Ovary (tissue), 9 donors: Measurements from ENCODE around the gene CYSTM1. TPM values are rescaled to one million over a fixed set of nuclear protein-coding genes. Genes with fewer than 3 reads are reported as not detected.

Source experiments
- DNase-seq, 5 donors: peaks; one replicate each; pipeline ENCODE4 v3.0.0-alpha.2; 2019 to 2020
- H3K27ac ChIP-seq, 2 donors: fragments of 200-600 bp; one replicate each; pipeline versions ENCODE4 v1.5.1 to v1.8.0; 2019 to 2022
- H3K27me3 ChIP-seq: fragments of 200-600 bp; one replicate; pipeline ENCODE4 v1.8.0; 2022
- H3K36me3 ChIP-seq: fragments of 200-600 bp; sonication (generic); one replicate; pipeline ENCODE4 v1.5.1; 2019
- H3K4me1 ChIP-seq: one replicate; pipeline ENCODE4 v1.8.1; 2013; ENCODE audit warnings: mild to moderate bottlenecking, moderate library complexity; ENCODE audit not compliant: insufficient read depth
- H3K4me3 ChIP-seq: fragments of 200-600 bp; sonication (generic); one replicate; pipeline ENCODE4 v1.5.1; 2017
- H3K9me3 ChIP-seq, 2 donors: fragments of 200-600 bp in 1 of 2; sonication (generic) in 1 of 2; one replicate each; pipeline versions ENCODE4 v1.5.1 to v1.8.1; 2013 to 2019; ENCODE audit warnings: mild to moderate bottlenecking in 1 of 2, moderate library complexity in 1 of 2
- CTCF ChIP-seq, 3 donors: fragments of 450-650 bp in 2 of 3; fragments of 200-600 bp in 1 of 3; IDR thresholded peaks; one replicate each; pipeline versions ENCODE4 v1.5.1 to v1.8.0; 2016 to 2022; ENCODE audit warnings: antibody characterized with exemption in 3 of 3, mild to moderate bottlenecking in 1 of 3
- EP300 ChIP-seq: sonication (generic); formaldehyde crosslinking; IDR thresholded peaks from one replicate; pipeline ENCODE4 v1.6.1; 2017; ENCODE audit warnings: antibody characterized with exemption
- POLR2A ChIP-seq: fragments of 450-650 bp; IDR thresholded peaks from one replicate; pipeline ENCODE4 v1.6.1; 2017; ENCODE audit warnings: antibody characterized with exemption, mild to moderate bottlenecking, moderate library complexity
- WGBS, 3 donors: extraction: QIAGEN DNeasy Blood & Tissue Kit in 1 of 3; methylation state at CpG; one replicate each; pipeline versions ENCODE4 v1.1.5 to v1.1.7; 2013 to 2017; 5-methylcytosine and 5-hydroxymethylcytosine counted together
- intact Hi-C, 4 donors: fragments of 100-400 bp; cut with DNase I; formaldehyde crosslinking; loops; one replicate each; pipeline versions ENCODE4 v1.11.0 to v1.15.1; 2022 to 2023
- polyA plus RNA-seq, 2 donors: library from polyadenylated mRNA; stranded (reverse); fragments of 200-250 nt in 1 of 2; fragments of 350-450 nt in 1 of 2; fragmentation: Illumina TruSeq in 1 of 2; extraction: RNeasy Lipid Tissue Mini Kit (QIAGEN cat#74804) in 1 of 2; gene quantifications; one replicate each; pipeline ENCODE4 v1.2.3, GENCODE V29; 2013 to 2014
- total RNA-seq, 7 donors: library from RNA; depleted of rRNA in 2 of 7; stranded (reverse); fragments of >200 nt in 2 of 7; fragmentation: NEBNext Ultra II Directional in 3 of 7; extraction: Animal tissue kit (Norgen Biotek cat#: 25700) in 3 of 7; gene quantifications; one replicate each; pipeline versions ENCODE4 v1.1.0 to v1.2.4, GENCODE V29; 2016 to 2023
- donor health status: DM: no; HTN: no; CAD: no; lungs with moderate emphysema.
- donor health status: DM: no; HTN: no; CAD: no.
- donor health status: Bipolar disorder and iron deficiency.
- donor health status: DM: yes; HTN: yes; CAD: no.
- donor health status: DM: no; HTN: no; CAD: no.
- donor health status: DM: yes; HTN: yes; CAD: no.

CYSTM1 gene
- total and polyA plus RNA-seq, 9 donors, result 24.6 to 143 (median 40.5) TPM

- Histone ChIP-seq H3K27ac (no peak overlapping the region), H3K27me3 (no peaks in the 10 kb centered on the region), H3K4me3 (no peak overlapping the region), H3K4me1 (peaks cover 3% of the 10 kb centered on the region), H3K9me3 (no peaks in the 10 kb centered on the region), H3K36me3 (no peaks in the 10 kb centered on the region)
- no peak for DNase-seq
- 60 to 72% (median 70%) methylated on average over 3 of the region's 3 CpGs for WGBS, 3 donors
- intact Hi-C loops, result no loop called here
- no peak for TF ChIP-seq EP300
- no peak for TF ChIP-seq CTCF (IDR thresholded peaks at IDR 0.05)
- no peak for TF ChIP-seq POLR2A
Observed at GRCh38 chr5:140258016-140258415, 83.0 kb downstream of the CYSTM1 start.

DNA sequence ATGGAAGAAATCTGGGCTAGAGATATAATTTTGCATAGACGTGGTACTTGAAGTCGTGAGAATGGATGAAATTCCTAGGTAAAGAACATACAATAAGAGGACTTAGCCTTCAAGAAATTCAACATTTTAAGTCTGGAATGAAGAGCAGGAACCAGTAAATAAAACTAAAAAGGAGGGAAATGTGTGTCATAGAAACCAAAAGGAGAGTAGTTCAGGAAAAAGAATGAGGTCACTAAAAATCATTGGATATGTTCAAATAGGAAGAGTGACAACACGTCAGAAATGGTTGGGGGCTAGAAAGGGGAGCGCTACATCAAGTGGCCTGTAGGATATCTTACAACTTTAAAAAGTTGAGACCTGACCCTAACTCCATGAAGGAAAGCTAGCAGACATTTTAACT lies 83.9 kb downstream of the CYSTM1 start:
- no peak for DNase-seq
- Histone ChIP-seq H3K36me3 (no peaks in the 10 kb centered on the region), H3K9me3 (no peaks in the 10 kb centered on the region), H3K4me3 (no peak overlapping the region), H3K27ac (no peak overlapping the region), H3K4me1 (peaks cover 3% of the 10 kb centered on the region), H3K27me3 (no peaks in the 10 kb centered on the region)
- 89 to 94% (median 91%) methylated on average over 4 of the region's 4 CpGs for WGBS, 3 donors
- no peak for TF ChIP-seq EP300
- no peak for TF ChIP-seq POLR2A
- TF ChIP-seq CTCF (IDR thresholded peaks at IDR 0.05), result no peak
- intact Hi-C loops, result no loop called here

- 96 to 98% (median 97%) methylated on average over 2 of the region's 2 CpGs for WGBS, 3 donors
- H3K4me3 ChIP-seq, result no peak overlapping the region
- H3K9me3 ChIP-seq, result no peaks in the 10 kb centered on the region
- no peak for TF ChIP-seq EP300
- TF ChIP-seq CTCF (IDR thresholded peaks at IDR 0.05), result no peak
- TF ChIP-seq POLR2A, result no peak
- H3K27me3 ChIP-seq, result no peaks in the 10 kb centered on the region
- intact Hi-C loops, result no loop called here
- no peak overlapping the region for H3K27ac ChIP-seq
- H3K4me1 ChIP-seq, result peaks cover 3% of the 10 kb centered on the region
- DNase-seq, result no peak
- no peaks in the 10 kb centered on the region for H3K36me3 ChIP-seq
Observed at GRCh38 chr5:140259500-140259899, 84.5 kb downstream of the CYSTM1 start.

DNA sequence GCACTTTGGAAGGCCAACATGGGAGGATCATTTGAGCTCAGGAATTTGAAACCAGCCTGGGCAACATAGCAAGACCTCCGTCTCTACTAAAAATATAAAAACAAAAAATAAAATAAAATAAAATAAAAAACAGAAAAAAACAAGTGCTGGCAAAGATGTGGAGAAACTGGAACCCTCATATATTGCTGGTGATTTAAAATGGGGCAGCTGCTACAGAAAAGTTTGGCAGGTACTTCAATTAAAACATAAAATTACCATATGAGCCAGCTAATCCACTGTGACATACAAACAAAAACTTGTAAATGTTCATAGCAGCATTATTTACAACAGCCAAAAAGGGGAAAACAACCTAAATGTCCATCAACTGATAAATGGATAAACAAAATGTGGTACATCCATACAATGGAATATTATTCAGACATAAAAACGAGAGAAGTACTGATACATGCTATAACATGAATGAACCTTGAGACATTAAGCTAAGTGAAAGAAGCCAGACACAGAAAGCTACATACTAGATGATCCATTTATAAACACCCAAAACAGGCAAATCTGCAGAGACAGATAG lies 85.2 kb downstream of the CYSTM1 start:
- DNase-seq, result no peak
- Histone ChIP-seq H3K27ac (no peak overlapping the region), H3K4me3 (no peak overlapping the region), H3K27me3 (no peaks in the 10 kb centered on the region), H3K4me1 (peaks cover 3% of the 10 kb centered on the region), H3K9me3 (no peaks in the 10 kb centered on the region), H3K36me3 (no peaks in the 10 kb centered on the region)
- TF ChIP-seq POLR2A, result no peak
- TF ChIP-seq CTCF (IDR thresholded peaks at IDR 0.05), result no peak
- no peak for TF ChIP-seq EP300
- intact Hi-C loops, result no loop called here
- 98 to 100% (median 99%) methylated on average over 2 of the region's 2 CpGs for WGBS, 3 donors
